K562 (cell line): ENCODE data around the gene ASCC2. TPM values are rescaled to one million over a fixed set of nuclear protein-coding genes. Genes with fewer than 3 reads are reported as not detected.

Experiments used
- ATAC-seq: fragments of 200-7000 bp; cut with Tn5 transposase; 3 replicates; pipeline ENCODE4 v1.9.1; 2020; ENCODE audit warnings: moderate library complexity
- BruUV-seq: library from RNA; stranded (reverse); fragments of 400-500 nt; replicated peaks from 2 replicates; lab custom pipeline; 2021; lab: Mats Ljungman, UMichigan
- CTCF ChIA-PET: fragments of 300-600 bp; formaldehyde crosslinking; extraction: SDS; loops from one replicate; lab custom pipeline; 2021; ENCODE audit warnings: low intra/inter-chr PET ratio; lab: Yijun Ruan, JAX
- POLR2A ChIA-PET: fragments of 300-600, 350-650 bp; sonication (Branson Sonifier 250); formaldehyde crosslinking; extraction: SDS; loops from one replicate; lab custom pipeline; 2021; ENCODE audit warnings: antibody characterized with exemption, inconsistent platforms; lab: Yijun Ruan, JAX
- DNase-seq, 4 experiments: peaks; one replicate each; pipeline versions ENCODE4 v3.0.0 to v3.0.0-alpha.2; 2011 to 2018; ENCODE audit warnings: low spot score in 3 of 4, mixed read lengths in 3 of 4; ENCODE audit errors: extremely low read depth in 1 of 4
- FAIRE-seq: peaks from 2 replicates; lab custom pipeline; 2011; peaks lifted over from hg19 to GRCh38; lab: Jason Lieb, UNC
- H2AFZ ChIP-seq: 2 replicates; pipeline ENCODE4 v1.6.0; 2011; ENCODE audit warnings: low read depth, low read length, control low read depth, inconsistent platforms
- H3K27ac ChIP-seq: fragments of 200-600 bp; 3 replicates; pipeline ENCODE4 v1.8.0; 2011; ENCODE audit warnings: low read depth, mild to moderate bottlenecking, control low read depth, inconsistent platforms, low read length, moderate library complexity, mixed read lengths; ENCODE audit errors: extremely low read depth
- H3K27me3 ChIP-seq, 2 experiments: fragments of 300-600 bp in 1 of 2; 2 replicates in 1 of 2; 3 replicates in 1 of 2; pipeline versions ENCODE4 v1.6.0 to v1.8.0; 2011; ENCODE audit warnings: inconsistent platforms in 2 of 2, low read length in 2 of 2, mild to moderate bottlenecking in 1 of 2, mixed read lengths in 1 of 2, moderate library complexity in 1 of 2; ENCODE audit not compliant: control insufficient read depth in 2 of 2, insufficient read depth in 2 of 2
- H3K36me3 ChIP-seq: fragments of 300-600 bp; 3 replicates; pipeline ENCODE4 v1.8.0; 2011; ENCODE audit warnings: mild to moderate bottlenecking, low read length, inconsistent platforms; ENCODE audit not compliant: control insufficient read depth, insufficient read depth
- H3K4me1 ChIP-seq, 2 experiments: fragments of 200-600 bp in 1 of 2; replicated peaks in 1 of 2; 2 replicates in 1 of 2; 3 replicates in 1 of 2; pipeline versions ENCODE4 v1.5.1 to v1.8.0; 2011; ENCODE audit warnings: inconsistent platforms in 2 of 2, low read length in 2 of 2, mild to moderate bottlenecking in 1 of 2, mixed read lengths in 1 of 2, moderate library complexity in 1 of 2; ENCODE audit not compliant: control insufficient read depth in 2 of 2, insufficient read depth in 2 of 2
- H3K4me2 ChIP-seq: 2 replicates; pipeline ENCODE4 v1.6.1; 2011; ENCODE audit warnings: low read length, control low read depth, inconsistent platforms, mixed read lengths; ENCODE audit not compliant: insufficient read depth
- H3K4me3 ChIP-seq: fragments of 200-600 bp; sonication (generic), shearing (Covaris generic); 2 replicates; pipeline ENCODE4 v1.5.1; 2016; ENCODE audit warnings: control low read depth, inconsistent platforms
- H3K79me2 ChIP-seq: fragments of 200-600 bp; 3 replicates; pipeline ENCODE4 v1.8.0; 2011; ENCODE audit warnings: low read length, inconsistent platforms; ENCODE audit not compliant: control insufficient read depth, insufficient read depth
- H3K9ac ChIP-seq, 2 experiments: 2 replicates each; pipeline versions ENCODE4 v1.6.0 to v1.6.1; 2011; ENCODE audit warnings: low read depth in 2 of 2, low read length in 2 of 2, control low read depth in 1 of 2, inconsistent platforms in 1 of 2, mild to moderate bottlenecking in 1 of 2, mixed read lengths in 1 of 2; ENCODE audit not compliant: insufficient read depth in 1 of 2
- H3K9me1 ChIP-seq: one replicate; pipeline ENCODE4 v1.6.0; 2011; ENCODE audit warnings: inconsistent platforms, mild to moderate bottlenecking, low read length, moderate library complexity; ENCODE audit not compliant: control insufficient read depth, insufficient read depth
- H3K9me3 ChIP-seq: replicated peaks from 2 replicates; pipeline ENCODE4 v1.5.1; 2011; ENCODE audit warnings: low read depth, low read length, inconsistent platforms; ENCODE audit not compliant: control insufficient read depth, insufficient read depth
- H4K20me1 ChIP-seq: replicated peaks from 2 replicates; pipeline ENCODE4 v1.6.1; 2011; ENCODE audit warnings: low read length, inconsistent platforms, mixed read lengths; ENCODE audit not compliant: control insufficient read depth, insufficient read depth
- MGA ChIP-seq: fragments of 450-650 bp; IDR thresholded peaks from 2 replicates; pipeline ENCODE4 v1.6.1; 2016; ENCODE audit warnings: mild to moderate bottlenecking, moderate library complexity
- ZNF140 ChIP-seq: fragments of 250-450 bp; sonication (Bioruptor Pico); IDR thresholded peaks from 2 replicates; pipeline ENCODE4 v1.8.0; 2021; ENCODE audit warnings: moderate library complexity, mild to moderate bottlenecking, inconsistent platforms
- WGBS: fragments of 100-300 bp; shearing (Covaris generic); methylation state at CpG from one replicate; pipeline ENCODE4 v1.1.6; 2016; ENCODE audit warnings: low coverage, mixed read lengths; ENCODE audit not compliant: insufficient coverage; ENCODE audit errors: missing lambda C conversion rate; 5-methylcytosine and 5-hydroxymethylcytosine counted together
- in situ Hi-C: fragments of 300-500 bp; cut with MboI; formaldehyde crosslinking; loops from 4 replicates; pipeline ENCODE4 v1.15.0; 2018; ENCODE audit warnings: inconsistent platforms, mixed read lengths
- intact Hi-C: fragments of 100-400 bp; cut with micrococcal nuclease; formaldehyde crosslinking; loops from 2 replicates; pipeline ENCODE4 v1.14.2; 2022
- polyA plus RNA-seq, 8 experiments: library from polyadenylated mRNA; depleted of rRNA in 4 of 8; stranded (reverse) in 5 of 8; unstranded in 3 of 8; fragments of >200 nt; fragmentation: Nextera tagmentation in 2 of 8; fragmentation: Illumina TruSeq in 1 of 8; extraction: Ambion mirVana in 2 of 8; extraction: Trizol in 1 of 8; gene quantifications; 2 replicates each; pipeline versions ENCODE4 v1.2.1 to v1.2.3, GENCODE V29; 2011 to 2014; ENCODE audit warnings: inconsistent platforms in 1 of 8, missing spikeins in 1 of 8
- total RNA-seq, 7 experiments: library from RNA; depleted of rRNA in 6 of 7; stranded (reverse); fragments of >200 nt in 6 of 7; fragmentation: Illumina TruSeq in 2 of 7; extraction: Trizol in 2 of 7; gene quantifications; 2 replicates each; pipeline versions ENCODE4 v1.2.1 to v1.2.3, GENCODE V29; 2011 to 2021; ENCODE audit warnings: low replicate concordance in 1 of 7

The ASCC2 gene
- total and polyA plus RNA-seq, 9 of the 15 experiments (the other 6 are each of a cell fraction or from before 2014, with no cell fraction given), result 4.0 to 46.7 (median 26.8) TPM

- CTCF ChIA-PET, result no interaction called here
- FAIRE-seq, result no peak
Measured at GRCh38 chr22:29854432-29854831, 16.4 kb upstream of the ASCC2 start.

More at GRCh38 chr22:29854432-29854831, 16.4 kb upstream of the ASCC2 start:
- Histone ChIP-seq H4K20me1 (no peaks in the 10 kb centered on the region), H2AFZ (no peak overlapping the region), H3K79me2 (no peaks in the 10 kb centered on the region), H3K36me3 (no peaks in the 10 kb centered on the region), H3K4me1 (no peaks in the 10 kb centered on the region; a peak in 1 of 5 replicates), H3K9ac (no peak overlapping the region), H3K27ac (no peak overlapping the region), H3K27me3 (no peaks in the 10 kb centered on the region), H3K9me1 (no peaks in the 10 kb centered on the region), H3K4me2 (no peak overlapping the region), H3K9me3 (no peaks in the 10 kb centered on the region), H3K4me3 (no peak overlapping the region)
- intact Hi-C loops, result no loop called here
- in situ Hi-C loops, result no loop called here
- POLR2A ChIA-PET, result interaction anchor here (0.6 kb wide), 1 partner anchor 254 kb away, joined by 3 read pairs; no protein-coding TSS in a partner anchor
- TF ChIP-seq MGA, result 0 out of 2 replicates have a peak, but pooled peaks have one; percentile 1
- no peak for TF ChIP-seq ZNF140
- 25% methylated on average over 3 of the region's 3 CpGs for WGBS
- no peak for DNase-seq
- BruUV-seq, result no TSS peak
- no peak for ATAC-seq
